Stimulated activated CD4-positive, alpha-beta T cell treated with anti-CD3 and anti-CD28 coated beads, Interleukin-2, amount 100 ng/mL, for 24 hours (primary cell): ENCODE data around the gene LMCD1.

Experiments used
- DNase-seq, 2 donors: peaks; one replicate each; pipeline ENCODE4 v3.0.0-alpha.2; 2020

Gene LMCD1

DNA sequence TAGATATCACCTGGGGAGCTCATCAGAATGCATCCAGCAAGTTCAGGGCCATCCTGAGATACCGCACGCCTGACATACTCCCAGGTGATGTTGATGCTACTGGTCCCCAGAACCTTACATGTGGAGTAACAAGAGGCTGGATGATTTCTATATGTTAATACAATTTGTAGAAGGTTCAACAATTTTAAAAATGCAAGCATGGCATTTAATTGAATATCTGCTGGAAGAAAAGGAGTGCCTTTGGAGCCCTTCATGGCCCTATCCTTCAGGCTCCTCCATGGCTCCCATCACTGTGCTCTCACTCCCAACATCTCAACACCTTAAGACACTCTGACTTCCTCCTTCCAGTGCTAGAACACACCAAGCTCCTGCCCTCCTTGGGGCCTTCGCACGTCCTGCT lies 36.6 kb downstream of the LMCD1 start:
- no peak for DNase-seq

DNA sequence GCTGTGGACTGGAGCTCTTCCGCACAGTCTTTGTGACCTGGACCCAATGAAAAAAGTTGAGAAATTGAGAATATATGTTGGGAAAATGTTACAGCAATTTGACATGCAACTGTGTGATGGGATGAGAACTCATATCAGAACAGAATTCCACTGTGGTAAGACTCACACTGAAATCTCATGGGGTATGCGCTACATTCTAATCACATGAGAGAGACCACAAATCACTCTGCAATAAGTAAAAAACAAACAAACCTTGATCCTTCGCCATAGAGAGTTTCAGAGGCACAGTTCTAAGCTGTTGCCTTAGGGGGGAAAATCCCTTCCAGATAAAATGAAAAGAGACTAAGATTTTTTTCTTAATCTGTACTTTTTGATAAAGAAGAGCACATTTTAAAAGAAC lies 37.3 kb downstream of the LMCD1 start:
- no peak for DNase-seq

DNA sequence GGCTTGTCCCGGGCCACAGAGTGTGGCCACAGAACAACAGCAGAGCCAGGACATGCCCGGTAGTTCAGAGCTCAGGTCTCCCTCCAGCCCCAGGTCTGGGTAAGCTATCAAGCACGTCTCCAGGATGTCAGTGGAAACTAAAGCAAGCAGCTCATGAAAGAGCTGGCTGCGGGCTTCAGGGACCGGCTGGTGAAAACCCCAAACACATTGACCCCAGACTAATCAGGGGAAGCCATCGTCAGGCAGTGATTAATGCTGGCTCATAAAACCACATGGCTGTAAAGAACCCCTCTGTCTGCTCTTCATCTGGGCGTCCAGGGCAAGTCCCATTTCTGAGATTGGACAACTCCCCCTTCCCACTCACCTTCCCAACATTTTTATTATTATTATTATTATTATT lies 37.8 kb downstream of the LMCD1 start:
- DNase-seq: no peak

DNA sequence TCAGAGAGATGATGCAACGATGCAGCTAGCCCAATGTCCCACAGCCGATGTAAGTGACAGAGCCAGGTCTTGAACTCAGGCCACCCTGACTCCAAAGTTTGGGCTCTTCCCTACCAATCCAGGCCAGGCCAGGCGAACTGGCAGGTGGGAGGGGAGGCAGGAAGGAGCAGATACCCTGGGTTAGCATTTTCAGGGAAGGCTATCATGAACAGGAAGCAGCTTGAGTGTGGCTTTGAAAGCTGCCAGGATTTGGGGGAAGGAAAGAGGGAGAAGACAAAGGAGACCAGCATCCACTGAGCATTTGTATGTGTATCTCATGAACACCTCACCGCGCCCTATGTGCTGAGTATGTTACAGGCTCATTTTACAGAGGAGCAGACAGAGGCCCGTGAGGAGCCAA lies 38.8 kb downstream of the LMCD1 start:
- no peak for DNase-seq

DNA sequence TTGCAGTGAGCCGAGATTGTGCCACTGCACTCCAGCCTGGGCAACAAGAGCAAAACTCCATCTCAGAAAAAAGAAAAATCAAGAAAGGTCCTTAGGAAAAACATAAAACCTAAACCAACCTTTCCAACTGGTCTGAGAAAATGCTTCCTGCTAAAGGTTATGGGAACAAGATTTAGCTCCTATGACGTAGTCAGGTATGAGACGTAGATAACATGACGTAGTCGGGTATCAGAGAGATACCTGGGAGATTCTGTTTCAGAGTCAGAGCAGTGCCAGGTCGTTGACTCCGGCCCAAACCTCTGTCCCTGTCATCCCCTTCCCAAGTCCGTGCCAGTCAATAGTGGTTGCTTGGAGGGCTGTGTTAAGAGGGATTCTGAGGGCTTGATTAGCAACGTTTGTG lies 39.9 kb downstream of the LMCD1 start:
- DNase-seq: no peak

DNA sequence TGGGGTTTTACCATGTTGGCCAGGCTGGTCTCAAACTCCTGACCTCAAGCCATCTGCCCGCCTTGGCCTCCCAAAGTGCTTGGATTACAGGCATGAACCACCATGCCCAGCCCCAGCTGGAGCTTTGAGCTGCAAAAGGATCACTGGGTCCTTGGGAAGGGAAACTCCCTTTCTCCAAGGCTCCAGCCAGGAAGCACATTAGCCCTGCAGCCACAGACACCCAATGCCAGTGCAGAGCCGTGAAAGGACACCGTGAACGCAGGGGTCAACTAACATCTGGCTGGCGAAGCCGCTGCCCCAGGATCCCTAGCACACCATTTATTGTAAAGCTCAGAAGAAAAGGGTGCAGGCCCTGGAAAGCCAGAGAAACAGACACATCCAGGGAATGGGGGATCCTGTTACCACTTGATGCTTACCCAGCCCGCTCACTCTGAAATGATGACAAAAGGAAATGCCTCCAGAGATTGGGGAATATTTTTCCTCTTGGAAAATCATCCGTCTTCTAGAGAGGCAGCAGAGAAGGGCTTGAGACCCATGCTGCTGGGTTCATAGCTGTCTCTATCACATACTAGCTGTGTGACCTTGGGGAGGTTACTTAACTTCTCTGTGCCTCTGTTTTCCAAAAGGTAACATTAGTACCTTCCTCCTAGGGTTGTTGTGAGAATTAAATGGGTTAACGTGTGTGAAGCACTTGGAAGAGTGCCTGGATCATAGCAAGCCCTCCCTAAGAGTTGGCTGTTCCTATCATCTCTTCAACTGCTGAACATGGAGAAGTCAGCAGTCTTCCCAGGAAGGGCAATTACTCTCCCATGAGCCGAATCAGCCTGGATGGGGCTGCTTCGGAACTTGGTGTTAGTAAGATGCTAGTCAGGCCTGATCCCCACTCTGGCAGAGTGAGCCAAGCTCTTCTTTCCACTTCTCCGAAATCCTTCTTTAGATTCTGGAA lies 40.8 kb downstream of the LMCD1 start:
- no peak for DNase-seq

DNA sequence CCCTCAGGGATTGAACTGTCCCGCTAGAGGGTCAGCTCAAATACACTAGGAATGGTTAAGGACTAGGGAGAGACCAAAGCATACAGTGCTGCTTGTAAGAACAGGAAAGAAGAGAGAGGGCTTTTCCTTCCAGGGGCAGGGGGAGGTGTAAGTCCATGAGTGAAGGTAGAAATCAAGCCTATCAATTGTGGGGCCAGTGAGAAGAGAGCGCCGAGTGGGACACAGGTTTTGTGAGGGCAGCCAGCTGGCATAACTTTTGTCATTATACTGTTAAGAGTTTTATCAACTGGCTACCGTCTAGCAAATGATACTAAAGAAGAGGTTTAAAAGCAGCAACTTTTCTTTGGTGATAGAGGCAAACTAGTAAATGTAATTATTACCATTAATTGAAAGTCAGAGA lies 45.0 kb downstream of the LMCD1 start:
- no peak for DNase-seq

DNA sequence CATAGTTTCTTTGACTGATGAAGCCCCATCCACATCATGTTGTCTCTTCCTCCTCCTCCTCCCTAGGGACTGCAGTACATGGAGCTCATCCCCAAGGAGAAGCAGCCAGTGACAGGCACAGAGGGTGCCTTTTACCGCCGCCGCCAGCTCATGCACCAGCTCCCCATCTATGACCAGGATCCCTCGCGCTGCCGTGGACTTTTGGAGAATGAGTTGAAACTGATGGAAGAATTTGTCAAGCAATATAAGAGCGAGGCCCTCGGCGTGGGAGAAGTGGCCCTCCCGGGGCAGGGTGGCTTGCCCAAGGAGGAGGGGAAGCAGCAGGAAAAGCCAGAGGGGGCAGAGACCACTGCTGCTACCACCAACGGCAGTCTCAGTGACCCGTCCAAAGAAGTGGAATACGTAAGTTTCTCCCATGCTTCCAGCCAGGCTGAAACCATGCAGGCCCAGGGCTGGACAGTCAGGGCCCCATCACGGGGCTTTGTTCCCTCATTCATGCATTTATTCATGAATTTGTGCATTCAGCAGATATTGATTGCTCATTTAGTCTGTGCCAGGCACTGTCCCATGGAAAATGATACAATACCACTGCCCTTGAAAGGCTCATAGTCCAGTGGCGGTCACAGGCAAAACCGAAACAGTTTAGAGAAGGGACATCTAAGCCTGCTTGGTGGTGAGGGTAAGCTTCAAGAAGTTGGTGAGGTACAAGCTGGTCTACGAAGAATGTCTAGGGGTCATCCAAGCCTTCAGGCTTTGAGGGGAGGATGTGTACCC lies 47.1 kb downstream of the LMCD1 start:
- DNase-seq: no peak

DNA sequence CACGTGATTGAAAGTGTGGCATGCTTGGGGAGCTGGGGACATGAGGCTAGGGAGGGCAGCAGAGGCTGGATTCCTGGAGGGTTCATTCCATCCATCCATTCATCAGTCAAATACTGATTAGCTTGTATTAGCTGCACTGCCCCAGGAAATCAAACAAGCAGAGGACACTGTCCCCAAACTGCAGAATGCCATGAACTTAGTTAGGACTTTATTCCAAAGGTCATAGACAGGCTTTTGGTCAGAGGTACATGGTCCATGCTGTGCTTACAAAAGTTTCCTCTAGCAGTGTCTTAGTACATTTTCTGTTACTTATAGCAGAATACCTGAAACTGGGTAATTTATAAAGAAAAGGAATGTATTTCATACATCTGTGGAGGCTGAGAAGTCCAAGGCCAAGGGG lies 47.7 kb downstream of the LMCD1 start:
- no peak for DNase-seq

DNA sequence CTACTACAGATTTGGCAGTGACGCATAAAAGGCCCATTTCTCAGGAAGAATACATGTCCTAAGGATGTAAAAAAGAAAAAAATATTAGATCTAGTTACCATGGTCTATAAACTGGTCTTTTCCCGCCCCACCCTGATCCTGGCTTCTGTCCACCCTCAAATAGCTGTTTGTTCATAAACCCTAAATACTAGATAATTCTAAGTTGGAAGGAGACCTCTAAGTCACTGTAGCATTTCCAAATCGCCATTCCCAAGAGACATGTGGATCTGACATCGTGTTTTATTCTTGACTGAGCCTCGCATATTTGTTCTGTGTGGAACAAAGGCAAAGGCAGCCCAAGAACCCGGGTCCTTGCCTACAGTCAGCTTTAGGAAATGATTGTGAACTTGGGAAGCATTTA lies 49.0 kb downstream of the LMCD1 start:
- DNase-seq: no peak

DNA sequence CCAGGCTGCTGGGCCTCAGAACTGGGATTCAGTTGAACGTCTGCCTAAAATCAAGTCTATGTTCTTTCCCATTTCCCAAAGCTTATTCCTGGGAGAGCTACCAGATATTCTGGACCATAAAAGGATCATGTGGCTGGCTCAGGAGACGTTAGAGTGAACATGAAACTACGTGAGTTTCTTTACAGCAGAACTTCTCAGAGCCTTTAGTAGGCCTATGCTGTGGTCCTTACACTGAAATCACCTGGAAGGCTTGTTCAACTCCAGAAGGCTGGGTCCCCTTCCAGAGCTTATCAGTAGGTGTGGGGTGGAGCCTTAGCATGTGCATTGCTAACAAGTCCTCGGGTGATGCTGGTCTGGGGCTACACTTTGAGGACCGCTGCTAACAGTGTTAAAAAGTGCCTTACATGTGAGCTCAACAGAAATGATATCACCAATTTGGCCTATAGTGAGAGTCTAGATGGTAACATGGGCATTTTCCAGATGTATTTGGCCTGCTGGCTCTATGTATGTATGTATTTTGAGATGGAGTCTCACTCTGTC lies 50.7 kb downstream of the LMCD1 start:
- DNase-seq: no peak

DNA sequence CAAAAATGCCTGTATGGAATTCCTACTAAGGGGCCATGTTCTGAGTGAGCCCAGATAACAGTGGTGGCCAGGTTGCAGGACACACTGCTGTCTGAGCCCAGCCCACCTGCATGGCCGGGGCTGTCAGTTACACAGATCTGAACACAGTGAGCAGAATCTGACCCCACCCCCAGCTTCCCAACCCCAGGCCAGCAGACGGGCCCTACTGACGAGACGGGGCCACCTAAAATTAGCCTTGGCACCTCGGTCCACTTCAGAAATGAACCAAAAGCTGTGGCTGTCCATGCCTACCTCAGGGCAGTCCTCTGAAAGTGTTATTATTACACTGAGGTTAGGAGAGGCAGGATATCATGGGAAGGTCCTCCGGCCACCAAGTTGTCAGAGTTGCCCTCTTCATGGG lies 51.8 kb downstream of the LMCD1 start:
- DNase-seq: no peak

DNA sequence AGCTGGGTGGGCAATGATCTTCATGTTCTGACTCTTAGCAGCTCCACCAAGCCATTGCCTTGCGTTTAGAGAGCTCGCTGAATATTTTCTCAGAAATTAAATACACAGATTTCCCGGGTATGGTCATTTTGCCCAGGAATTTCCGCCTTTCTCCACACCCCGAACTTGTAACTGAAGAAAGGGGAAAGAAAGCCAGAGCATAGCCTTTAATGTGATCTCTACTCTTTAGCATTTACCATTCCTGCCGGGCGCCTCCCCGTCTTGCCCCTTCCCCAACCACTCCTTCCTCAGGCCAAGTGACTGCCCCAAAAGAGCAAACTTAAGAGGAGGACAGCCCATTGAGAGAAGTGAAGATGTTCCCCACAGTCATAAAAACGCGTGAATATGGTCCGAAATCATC lies 53.1 kb downstream of the LMCD1 start:
- DNase-seq: no peak

DNA sequence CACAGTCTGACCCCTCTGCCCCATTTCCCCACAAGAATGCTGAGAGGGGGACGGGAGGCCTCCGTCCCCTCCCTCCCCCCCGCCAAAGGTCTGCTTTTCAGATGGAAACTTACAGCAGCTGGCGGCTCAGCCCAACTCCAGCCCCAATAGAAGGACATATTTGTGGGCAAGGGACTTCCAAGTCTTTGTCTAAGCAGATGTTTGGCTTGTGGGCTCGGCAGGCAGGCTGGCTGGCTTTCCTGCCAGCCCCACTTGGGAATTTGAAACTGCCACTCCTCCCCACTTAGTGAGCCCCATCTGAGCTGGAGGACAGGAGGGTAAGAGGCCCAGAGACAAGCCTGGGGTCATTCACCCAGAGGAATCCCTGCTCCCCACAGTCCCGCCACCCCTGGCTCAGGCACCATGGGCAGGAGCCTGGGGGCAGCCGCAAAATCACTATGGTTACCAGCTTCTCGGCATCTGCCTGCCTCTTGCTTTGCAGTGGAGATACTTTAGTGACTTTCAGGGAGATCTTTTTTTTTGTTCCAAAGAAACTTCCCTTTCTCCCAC lies 53.6 kb downstream of the LMCD1 start:
- no peak for DNase-seq

DNA sequence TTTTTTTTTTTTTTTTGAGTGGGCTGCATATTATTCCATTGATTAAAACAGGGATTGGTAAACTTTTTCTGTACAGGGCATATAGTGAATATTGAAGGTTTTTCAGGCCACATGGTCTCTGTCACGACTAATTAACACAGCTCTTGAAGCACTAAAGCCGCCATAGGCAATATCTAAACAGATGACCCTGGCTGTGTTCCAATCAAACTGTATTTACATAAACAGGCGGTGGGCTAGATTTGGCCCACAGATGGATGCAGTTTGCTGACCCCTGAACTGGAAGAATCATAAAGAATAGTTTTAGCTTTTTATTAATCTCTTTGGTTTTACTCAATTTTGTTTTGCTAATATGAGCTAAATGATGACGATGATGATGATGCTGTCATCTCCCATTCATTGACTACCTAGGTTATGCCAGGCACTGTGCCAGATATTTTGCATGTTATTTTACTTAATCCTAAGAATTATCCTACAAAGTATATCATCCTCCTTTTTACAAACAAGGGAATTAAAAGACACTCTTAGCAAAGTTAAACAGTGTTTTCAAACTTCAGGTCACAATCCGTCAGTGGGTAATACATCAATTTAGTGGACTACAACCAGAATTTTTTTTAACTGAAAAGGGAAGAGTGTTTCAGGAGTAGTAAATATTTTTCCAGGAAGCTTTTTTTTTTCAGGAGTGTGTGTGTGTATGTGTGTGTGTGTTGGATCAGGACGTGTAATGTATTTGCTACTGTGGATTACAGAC lies 54.3 kb downstream of the LMCD1 start:
- no peak for DNase-seq

DNA sequence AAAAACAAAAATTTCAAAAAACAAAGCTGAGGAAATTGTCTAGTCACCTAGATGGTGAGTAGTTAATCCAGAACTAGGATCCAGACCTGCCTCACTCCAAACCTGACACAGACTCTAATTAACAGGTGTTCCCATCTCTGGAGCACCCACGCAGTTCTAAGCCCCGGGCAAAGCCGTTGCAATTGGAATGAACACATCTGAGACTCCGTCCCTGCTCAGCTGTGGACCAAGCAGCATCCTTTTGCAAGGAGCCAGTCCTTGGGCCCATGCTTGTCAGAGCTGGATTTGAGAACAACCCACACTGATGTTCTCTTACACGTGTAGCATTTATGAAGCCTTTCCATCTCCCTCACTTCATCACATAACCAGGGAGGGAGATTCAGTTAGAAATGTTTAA lies 54.8 kb downstream of the LMCD1 start:
- no peak for DNase-seq

DNA sequence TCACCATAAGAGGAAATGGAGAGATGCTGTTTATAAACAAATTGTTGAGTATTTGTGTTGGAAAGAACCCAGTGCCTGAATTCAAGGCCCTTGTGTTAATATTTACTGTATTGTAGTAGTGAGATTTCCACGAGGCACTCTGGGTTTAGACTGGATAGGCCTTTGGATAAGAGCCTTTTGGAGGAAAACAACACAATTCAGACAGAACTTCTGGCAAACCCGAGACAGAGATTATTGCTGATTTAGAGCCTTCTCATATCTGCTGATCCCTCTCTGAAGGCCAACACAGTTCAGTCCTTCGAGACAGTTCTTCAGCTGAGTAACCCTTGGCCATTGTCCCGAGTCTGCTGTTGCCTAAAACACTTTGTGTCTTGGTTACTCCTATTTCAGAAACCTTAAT lies 55.7 kb downstream of the LMCD1 start:
- no peak for DNase-seq

DNA sequence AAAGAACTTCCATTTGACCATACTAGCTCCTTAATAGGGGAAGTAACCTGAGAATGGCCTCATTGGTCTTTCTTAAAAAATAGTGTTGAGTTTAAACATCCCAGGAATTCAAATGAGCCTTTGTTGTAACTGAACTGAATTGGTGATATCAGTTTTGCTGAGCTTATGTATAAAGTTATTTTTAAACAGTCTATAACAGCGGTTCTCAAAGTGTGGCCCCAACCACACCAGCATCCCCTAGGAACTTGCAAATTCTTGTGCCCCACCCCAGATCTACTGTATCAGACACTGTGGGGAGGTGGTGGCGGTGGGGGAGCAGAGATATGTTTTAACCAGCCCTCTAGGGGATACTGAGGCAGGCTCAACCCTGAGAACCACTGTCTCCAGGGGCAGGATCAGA lies 57.0 kb downstream of the LMCD1 start:
- no peak for DNase-seq

DNA sequence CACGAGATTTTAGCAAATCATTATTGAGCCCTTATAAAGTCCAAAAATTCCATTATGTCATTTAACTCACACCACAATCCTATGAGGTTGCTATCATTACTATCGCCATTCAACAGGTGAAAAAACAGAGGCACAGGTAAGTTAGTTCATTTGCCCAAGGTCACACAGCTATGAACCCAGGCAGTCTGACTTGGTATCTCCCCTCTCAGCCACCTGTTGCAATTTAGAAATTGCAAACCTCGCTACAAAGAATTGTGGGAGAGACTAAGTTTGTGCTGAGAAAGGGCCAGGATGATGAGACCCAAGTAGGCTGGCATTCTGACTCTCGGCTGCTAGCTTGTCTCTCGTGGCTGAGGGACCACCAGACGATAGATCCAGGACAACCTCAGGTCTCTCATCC lies 57.7 kb downstream of the LMCD1 start:
- no peak for DNase-seq

DNA sequence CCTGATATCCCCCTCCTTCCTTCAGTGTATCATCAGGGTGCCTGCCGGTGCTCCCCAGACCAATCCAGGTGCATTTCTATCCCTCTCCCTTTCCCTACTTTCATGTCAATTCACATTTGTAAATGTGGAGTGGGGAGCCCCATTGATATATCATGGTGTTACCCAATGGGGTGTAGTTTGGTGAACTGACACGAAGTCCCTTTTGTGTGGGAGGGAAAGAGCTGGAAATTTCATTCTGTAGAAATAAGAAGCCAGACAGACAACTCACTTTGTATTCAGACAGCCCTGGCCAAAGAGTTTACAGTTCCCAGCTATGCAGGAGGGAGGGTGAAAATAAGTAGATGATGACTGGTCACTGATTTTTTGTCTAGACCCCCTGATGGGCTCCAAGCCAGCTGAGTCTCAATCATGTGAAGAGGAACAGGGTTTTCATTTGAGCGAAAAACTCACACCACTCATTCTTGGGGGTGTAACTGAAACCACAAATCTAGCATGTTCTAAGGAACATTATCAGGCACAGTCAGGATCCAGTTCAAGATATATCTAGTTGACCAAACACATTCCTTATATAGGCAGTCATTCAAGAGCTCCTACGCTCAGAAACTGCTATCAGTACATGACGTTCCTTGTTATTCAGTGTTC lies 58.9 kb downstream of the LMCD1 start:
- DNase-seq: no peak

DNA sequence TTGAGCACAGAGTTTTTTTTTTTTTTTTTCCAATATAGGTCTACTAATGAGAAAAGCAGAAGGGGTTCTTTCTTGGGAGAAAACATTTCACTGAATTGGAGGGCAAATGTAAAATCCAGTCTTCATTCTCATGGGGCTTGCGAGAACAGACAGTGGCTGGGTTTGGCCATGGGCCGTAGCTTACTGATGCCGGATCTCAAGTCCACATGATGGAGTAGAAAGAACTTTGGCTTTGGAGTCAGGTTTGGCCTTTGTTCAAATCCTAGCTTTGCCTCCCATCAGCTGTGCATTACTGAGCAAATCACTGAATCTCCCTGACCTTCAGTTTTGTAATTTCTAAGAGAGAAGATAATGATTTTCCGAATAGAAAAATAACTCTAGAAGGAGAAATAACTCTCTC lies 59.7 kb downstream of the LMCD1 start:
- DNase-seq: no peak

DNA sequence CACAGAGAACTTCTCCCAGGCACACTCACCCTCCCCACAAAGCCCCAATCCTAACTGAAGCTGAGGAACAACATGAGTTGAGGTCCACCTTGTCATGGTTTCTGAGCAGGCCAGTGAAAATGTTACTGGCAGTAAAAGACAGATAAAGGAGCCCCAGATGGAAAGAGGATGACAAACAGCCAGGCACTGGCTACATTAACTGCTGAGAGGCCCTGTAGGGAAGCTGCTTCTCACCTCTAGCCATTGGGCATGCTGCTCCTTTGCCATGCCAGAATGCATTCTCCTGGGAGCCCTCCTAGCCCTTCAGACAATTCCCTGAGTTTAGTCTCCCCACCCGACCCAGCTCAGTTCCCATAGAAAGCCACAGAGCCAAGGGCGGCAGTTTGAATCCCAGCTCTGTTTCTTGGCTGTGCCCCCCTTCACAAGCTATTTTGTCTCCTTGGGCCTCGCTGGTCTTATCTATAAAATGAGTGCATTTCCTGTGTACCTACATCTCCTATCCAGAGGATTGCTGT lies 60.5 kb downstream of the LMCD1 start:
- DNase-seq: no peak
